Dedifferentiated amniotic fluid mesenchymal stem cell (primary cell): Measurements from ENCODE around the gene MMP3.

Experiments used
- DNase-seq: peaks from one replicate; pipeline ENCODE4 v3.0.0-alpha.2; 2016; ENCODE audit errors: extremely low spot score

The MMP3 gene

DNA sequence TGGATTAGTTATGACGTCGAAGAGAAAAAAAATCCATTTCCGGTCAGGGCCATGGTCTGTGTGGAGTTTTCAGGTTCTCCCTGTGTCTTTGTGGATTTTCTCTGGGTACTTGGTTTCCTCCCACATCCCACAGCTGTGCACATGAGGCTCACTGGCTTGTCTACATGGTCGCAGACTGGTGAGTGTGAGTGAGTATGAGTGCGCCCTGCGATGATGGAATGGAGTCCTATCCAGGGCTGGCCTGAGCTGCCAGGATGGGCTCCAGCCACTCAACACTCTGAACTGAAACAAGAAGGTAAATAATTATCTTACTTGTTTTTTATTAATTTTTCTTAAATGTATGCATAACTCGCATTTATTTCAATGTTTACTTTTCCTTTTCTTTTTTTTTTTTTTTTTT lies 10.8 kb downstream of the MMP3 start:
- no peak for DNase-seq

DNA sequence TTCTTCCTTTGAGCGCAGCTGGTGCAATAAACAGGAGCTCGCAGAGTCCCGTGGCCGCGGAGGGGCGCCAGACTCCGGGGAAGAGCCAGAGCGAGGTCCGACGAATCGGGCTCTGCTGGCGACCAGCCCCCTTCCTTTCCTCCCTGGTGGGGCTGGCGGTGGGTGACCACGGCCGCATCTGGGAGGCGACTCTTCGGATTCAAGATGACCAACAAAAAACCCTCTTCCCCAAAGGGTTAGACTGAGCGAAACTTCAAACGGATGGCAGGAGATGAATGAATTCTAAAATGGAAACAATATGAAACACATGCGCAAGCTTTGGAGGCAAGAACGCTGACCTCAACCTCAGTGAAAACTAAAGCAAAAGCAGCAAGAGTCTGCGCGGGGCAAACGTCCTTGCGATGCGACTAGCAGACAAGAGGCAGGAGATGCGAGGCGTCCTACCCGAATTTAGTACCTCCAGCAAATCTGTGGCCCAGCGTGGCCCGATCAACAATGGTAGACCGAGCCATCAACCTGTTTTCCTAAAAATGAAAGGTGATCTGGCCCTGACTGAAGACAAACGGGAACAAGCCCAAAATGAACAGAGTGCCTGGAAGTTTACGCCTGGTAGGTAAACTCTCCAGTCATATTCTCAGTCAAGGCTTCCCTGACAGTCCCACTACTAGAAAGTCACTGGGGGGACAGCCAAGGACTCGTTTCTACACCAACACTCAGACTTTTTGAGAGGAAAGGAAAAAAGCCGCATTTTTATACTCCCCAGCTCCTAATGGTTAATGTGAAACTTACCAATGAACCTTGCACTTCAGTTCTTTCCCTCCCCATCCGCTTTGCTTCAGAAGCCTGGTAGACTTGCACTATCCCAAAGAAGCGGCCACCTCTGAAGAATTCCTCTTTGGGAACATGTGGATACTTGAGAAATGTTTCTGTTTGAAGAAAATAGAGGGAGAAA lies 11.6 kb downstream of the MMP3 start:
- peak; percentile 77 for DNase-seq

DNA sequence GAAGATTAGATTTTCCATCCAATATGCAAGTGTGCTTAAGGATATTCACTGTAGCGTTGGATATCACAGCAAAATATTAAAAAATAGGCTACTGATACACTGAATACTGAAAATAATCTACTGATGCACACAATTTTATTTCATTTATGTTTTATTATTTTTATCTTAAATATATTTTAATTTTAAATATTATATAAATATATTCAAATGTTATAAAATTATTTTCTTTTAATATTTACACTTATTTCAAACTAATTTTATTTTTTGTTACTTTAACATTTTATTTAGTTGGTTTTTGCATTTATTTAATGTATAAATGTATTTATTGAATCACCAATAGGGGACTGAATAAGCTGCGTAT lies 12.3 kb downstream of the MMP3 start:
- DNase-seq, result no peak

DNA sequence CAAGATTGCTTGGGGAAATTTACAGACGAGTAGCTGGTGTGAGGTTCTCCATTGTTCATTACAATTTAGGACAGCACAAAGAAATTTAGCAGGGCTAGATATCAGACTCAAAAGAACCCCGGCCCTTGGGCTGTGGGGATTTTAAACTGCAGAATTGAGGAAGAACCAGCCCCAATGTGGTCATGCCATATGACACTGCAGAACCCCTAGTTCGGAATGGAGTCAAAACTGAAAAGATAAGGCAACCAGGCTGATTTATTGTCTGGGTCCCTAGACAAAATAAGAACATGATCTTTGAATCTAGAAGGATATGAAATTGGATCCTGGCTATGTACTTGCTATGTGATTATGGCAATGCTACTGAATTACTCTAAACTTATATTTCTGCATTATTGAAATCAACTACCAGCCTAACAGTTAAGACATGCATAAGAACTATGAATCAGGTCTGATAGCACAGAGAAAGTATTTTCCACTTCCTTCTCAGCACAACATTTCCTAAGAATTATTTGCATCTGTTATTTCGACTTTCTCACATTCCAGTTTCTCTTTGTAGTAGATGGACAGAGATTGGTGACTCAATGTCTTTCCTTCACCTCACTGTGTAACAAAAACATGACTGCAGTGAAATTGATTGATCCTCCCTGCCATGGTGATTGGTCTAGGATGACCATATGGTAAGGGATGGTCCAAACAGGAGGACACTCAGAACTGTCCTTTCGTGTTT lies 13.2 kb downstream of the MMP3 start:
- no peak for DNase-seq

DNA sequence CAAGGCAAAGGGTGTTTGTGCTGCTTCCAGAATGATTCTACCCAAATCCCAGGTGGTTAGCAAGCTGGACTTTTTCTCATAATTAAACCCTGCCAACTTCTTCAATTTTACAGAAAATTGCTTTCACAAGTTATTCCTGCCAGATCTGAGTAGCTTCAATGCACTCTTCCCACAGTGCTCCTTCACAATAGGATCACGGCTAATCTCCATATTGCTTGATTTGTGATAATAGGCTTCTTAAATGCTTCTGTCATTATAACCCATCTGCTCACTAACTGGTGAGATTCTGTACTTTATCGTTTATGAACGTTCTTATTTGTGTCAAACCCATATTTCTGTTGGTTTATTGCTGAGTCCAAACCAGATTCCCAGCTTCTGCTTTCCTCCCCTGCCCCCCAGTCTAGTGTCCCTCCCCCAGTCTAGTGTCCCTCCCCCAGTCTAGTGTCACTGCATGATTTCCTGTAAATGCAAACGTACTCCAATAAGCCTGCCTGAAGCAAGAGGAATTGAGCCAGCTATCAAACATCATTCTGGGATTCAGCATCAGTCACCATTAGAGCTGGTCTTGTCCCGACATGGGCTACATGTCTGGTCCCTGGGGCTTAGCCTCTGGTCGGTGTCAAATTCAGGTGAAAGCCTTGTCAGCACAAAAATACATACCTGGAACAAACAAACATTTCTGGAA lies 14.0 kb downstream of the MMP3 start:
- DNase-seq, result no peak

GRCh38 chr11:102824556-102824955 lies 18.9 kb downstream of the MMP3 start:
- DNase-seq, result no peak

- DNase-seq, result no peak
Measured at GRCh38 chr11:102819491-102819890, 23.9 kb downstream of the MMP3 start.

DNA sequence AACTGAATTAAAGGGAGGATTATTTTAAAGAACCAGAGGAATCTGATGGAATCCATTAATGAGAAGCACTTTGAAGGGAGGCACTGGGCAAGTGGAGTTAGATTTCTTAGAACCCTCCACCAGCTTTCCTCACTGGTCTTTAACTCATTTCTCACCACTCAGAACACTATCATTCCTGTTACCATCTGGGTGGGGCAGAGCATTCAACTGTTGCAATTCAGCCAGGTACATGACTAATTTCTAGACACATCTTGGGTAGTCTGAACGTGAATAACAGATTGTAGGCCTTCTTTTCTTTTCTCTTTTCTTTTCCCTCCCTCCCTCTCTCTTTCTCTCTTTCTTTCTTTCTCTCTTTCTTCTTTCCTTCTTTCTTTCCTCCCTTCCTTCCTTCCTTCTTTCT lies 29.9 kb downstream of the MMP3 start:
- DNase-seq, result no peak

DNA sequence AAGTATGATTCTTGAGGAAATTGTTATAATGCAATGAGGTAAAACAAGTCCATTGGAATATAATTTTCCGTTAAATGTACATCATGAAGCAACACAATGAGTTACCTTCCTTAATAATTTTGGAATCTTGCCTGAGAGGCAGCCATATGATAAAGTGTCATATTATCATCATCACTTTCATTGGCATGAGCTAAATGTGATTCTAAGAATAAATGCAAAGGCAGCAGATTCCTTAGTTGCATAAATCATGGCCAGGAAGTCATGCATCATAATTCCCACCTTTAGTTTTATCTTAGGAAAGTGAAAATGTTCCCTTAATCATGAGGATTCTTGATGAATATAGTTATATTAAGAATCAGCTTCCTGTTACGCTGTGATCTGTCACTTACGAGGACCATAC lies 31.2 kb downstream of the MMP3 start:
- no peak for DNase-seq

DNA sequence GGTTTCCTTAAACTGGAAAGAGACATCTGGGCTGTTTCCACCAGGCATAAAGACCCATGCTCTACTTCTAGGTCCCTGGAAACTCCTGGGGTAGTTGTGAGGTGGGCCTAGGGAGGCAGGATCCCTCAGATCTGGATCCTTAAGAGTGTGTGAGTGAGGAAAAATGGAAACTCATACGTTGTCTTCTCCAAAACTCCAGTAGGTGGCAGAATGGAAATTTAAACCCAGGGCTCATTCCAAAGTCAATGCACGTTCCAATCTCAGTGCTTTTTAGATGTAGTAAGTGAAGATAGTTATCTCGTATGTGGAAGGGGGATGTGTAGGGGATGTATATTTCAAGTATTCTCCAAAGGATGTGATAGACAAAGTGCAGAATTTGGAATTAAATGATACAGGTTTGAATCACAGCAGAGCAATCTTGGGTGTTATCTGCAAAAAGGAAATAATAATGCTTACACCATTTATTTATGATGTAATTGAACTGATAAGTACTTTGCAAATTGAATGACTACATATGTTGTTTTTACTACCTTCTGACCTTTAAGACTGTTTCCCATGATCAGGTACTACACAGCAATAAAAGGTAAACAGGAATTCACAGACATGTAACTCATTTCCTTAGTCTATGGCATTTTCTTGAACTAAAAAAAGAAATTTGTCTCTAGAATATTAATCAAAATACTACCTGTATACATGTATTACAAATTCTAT lies 32.3 kb downstream of the MMP3 start:
- no peak for DNase-seq

- DNase-seq, result no peak
Measured at GRCh38 chr11:102809971-102810370, 33.4 kb downstream of the MMP3 start.

DNA sequence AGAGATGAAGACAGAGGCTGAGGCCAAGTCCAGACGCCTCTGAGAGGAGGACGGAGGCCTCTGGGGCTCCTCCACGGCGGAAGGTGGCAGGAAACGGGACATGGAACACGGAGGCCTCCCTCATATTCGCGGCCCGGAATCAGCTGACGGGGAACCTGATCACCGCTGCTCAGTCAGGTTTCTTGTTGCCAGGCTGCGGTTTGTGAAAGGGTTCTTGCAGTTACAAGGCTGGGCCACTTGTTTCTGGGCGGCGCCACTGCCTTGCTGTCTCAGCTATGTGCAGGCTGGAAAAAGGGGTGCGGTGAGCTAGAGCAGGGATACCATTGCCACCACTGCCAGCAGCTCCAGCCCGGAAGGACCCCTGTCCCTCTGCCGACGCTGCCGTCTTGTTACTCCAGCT lies 35.5 kb downstream of the MMP3 start:
- no peak for DNase-seq

GRCh38 chr11:102806296-102806695 lies 37.1 kb downstream of the MMP3 start:
- peak; percentile 20 for DNase-seq

DNA sequence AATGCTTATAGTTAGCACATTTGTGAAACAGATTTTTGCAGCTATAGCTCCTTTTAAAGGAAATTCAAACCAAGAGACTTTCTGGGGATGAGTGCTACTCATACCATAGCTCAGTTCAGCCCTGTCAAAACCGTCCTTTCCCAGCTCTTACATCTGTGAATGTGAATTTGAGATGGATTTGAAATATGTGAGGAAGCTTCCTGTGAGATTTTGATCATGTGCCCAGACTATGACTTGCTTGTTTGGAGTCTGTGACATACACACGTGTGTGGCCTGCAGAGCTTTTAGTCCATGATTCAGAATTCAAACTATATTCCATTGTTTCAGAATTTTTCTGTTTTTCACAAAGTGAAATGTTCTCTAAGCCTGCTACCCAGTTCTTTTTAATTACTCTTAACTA lies 41.1 kb downstream of the MMP3 start:
- peak; percentile 87 for DNase-seq

DNA sequence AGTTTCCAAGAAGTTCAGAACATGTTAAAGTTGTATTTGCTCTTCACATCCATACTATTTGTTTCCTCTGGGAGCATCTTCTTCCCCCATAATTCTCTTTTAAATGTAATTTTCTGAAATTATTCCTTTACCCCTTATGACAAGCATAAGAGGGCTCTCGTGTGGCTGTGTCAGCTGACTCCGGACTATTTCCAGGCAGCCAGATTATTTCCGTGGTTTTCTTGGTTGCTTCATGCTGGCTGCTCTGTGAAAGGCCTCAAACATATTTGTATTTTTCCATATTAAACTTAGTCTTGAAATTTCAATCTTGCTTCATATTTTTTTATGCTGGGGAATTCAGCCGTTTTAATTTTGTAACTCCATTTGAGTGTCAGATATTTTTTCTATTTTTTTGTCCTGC lies 42.6 kb downstream of the MMP3 start:
- DNase-seq, result no peak

DNA sequence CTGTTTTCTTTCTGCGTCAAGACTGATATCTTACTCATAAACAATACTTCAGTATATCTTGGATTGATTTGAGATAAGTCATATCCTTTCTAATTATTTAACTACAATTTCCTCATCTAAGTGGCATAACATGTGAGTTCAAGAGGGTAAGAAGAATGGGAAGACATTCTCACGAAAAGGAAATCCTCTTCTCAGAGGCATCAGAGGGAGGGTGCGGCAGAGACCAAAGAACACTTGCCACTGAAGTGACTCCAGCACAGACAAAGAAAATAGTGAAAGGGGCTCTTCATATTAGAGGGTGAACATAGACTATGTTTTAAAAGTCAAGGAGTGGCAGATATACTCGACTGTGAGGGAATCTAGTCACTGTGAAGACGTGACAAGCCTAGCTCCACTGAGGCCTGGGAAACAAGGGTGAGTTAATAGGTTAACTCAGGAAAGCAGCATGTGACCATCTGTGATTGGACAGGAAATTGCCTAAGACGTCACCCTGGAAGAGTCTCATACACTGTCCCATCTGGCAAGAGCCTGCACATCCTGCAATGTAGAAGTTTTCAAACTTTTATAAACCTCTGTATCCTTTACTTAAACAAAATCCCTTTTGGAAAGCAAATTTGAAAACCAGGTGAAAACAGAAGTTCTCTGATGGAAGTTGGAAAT lies 43.6 kb downstream of the MMP3 start:
- DNase-seq, result no peak

DNA sequence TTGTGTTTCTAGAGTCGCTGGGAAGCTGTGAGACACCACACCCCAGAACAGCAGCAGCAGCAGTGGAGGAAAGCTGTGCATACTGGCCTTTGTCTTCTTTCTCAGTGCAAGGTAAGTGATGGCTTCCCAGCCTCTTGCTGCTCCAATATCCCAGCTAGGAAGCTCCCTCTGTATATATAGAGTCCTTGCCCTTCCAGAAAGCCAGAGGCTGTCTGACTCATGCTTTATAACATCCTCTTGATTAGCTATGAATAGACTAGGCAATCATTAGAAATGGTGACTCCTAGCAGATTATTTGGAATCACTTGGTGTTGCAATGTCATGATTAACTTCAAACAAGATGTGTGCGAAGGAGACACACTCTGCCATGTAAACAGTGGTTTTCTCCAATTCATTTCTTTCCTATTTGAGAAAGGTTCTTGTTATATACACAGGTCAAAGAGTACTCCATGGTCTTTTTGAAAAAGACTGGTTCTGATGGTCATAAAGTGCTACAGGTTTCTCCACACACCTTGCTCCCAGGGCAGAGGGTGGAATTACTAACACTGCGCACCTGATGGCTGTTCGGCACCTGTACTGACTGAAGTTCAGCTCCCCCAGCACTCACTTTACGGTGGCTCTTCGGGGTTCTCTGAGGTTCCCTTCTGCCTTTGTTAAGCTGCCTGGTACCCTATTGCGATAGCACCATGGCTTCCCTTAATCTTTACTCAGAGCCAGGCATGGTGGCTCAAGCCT lies 45.2 kb downstream of the MMP3 start, which contains the start of gene MMP1:
TSS of gene MMP1 (minus strand) at position 149 of the 735 bp plus-strand sequence. CDS start at position 81, 68 bp downstream.
- no peak for DNase-seq

GRCh38 chr11:102794382-102794781 lies 49.0 kb downstream of the MMP3 start:
- no peak for DNase-seq

DNA sequence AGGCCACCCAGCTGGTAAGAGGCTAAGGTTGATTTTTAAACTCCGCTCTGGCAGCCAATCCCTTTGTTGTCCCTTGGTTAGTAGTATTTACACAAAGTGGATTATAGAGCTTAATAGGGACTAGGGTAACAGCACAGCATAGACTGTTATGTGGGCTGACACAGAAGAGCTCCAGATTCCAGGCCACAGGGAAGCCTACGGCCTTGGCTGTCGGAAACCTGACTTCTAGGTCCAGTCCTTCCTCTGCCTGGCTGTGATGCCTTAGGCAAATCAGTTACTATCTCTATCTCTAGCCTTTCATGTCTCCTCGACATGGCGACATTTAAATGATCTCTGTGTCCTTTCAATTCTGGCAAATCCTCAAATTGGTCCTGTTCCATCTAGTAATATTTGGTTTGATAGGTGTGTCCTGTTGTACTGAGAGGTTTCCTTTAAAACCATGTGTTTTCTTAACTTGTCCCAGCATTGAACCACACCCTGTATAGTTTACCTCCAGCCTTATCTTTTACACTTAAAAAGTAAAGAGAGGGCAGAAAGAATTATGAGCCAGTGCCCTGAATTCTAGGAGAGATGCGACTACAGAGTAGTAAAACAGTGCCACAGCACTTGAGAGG lies 49.6 kb downstream of the MMP3 start:
- no peak for DNase-seq

DNA sequence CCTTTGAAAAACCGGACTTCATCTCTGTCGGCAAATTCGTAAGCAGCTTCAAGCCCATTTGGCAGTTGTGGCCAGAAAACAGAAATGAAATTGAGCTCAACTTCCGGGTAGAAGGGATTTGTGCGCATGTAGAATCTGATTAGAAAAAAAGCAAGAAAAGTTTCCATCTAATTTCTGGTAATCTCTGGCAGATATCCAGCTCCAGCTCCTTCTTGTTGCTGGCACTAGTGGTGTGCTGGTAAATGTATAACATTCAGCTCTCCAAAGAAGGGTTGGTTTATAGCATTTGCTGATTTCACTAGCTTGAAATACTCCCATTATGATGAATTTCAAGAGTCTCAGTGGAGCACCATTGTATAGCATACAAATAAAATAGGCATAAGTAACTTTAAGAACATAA lies 50.8 kb downstream of the MMP3 start:
- DNase-seq, result no peak
